GM12878 (cell line): ENCODE results near the gene RAB31. TPM values are rescaled to one million over a fixed set of nuclear protein-coding genes. Genes with fewer than 3 reads are reported as not detected.

Source experiments
- ATAC-seq: fragments of 200-7000 bp; cut with Tn5 transposase; 3 replicates; pipeline ENCODE4 v1.9.1; 2020; ENCODE audit warnings: mild to moderate bottlenecking, moderate library complexity
- BruUV-seq: library from RNA; stranded (reverse); fragments of 400-500 nt; replicated peaks from 2 replicates; lab custom pipeline; 2021; lab: Mats Ljungman, UMichigan
- CTCF ChIA-PET: fragments of 300-600 bp; sonication (Branson Sonifier 250); formaldehyde crosslinking; extraction: SDS; loops from one replicate; lab custom pipeline; 2021; ENCODE audit warnings: inconsistent platforms; lab: Yijun Ruan, JAX
- POLR2A ChIA-PET: fragments of 350-600 bp; formaldehyde crosslinking; extraction: SDS; loops from one replicate; lab custom pipeline; 2021; ENCODE audit warnings: inconsistent platforms; lab: Charles Lee
- RAD21 ChIA-PET: fragments of 300-600 bp; sonication (Branson Sonifier 250); formaldehyde crosslinking; loops from one replicate; lab custom pipeline; 2023; ENCODE audit warnings: antibody characterized with exemption; ENCODE audit not compliant: unreplicated experiment; lab: Charles Lee
- SMC1A ChIA-PET: fragments of 300-600 bp; sonication (Branson Sonifier 250); formaldehyde crosslinking; loops from one replicate; lab custom pipeline; 2023; ENCODE audit not compliant: unreplicated experiment, uncharacterized antibody; lab: Charles Lee
- DNase-seq: peaks from one replicate; pipeline ENCODE4 v3.0.0-alpha.2; 2011; ENCODE audit warnings: low read depth, low spot score
- FAIRE-seq: peaks from 3 replicates; lab custom pipeline; 2011; peaks lifted over from hg19 to GRCh38; lab: Jason Lieb, UNC
- H2AFZ ChIP-seq: 2 replicates; pipeline ENCODE4 v1.6.0; 2011; ENCODE audit warnings: low read depth, low read length, control low read depth; ENCODE audit not compliant: control insufficient read depth
- H3K27ac ChIP-seq: 2 replicates; pipeline ENCODE4 v1.5.1; 2011; ENCODE audit warnings: control low read depth; ENCODE audit not compliant: control insufficient read depth, insufficient read depth
- H3K27me3 ChIP-seq, 2 experiments: replicated peaks in 1 of 2; 2 replicates each; pipeline versions ENCODE4 v1.6.0 to v1.6.1; 2011; ENCODE audit warnings: low read length in 1 of 2; ENCODE audit not compliant: control insufficient read depth in 2 of 2, insufficient read depth in 2 of 2
- H3K36me3 ChIP-seq, 2 experiments: 2 replicates each; pipeline ENCODE4 v1.5.1; 2011; ENCODE audit warnings: low read length in 1 of 2; ENCODE audit not compliant: control insufficient read depth in 2 of 2, insufficient read depth in 2 of 2
- H3K4me1 ChIP-seq: 2 replicates; pipeline ENCODE4 v1.6.1; 2011; ENCODE audit warnings: mild to moderate bottlenecking, low read length, moderate library complexity, mixed read lengths; ENCODE audit not compliant: control insufficient read depth, insufficient read depth
- H3K4me2 ChIP-seq: 2 replicates; pipeline ENCODE4 v1.6.0; 2011; ENCODE audit warnings: control low read depth; ENCODE audit not compliant: control insufficient read depth, insufficient read depth
- H3K4me3 ChIP-seq: fragments of 200-600 bp; sonication (generic); 2 replicates; pipeline ENCODE4 v1.5.1; 2016
- H3K79me2 ChIP-seq: 2 replicates; pipeline ENCODE4 v1.6.0; 2011; ENCODE audit warnings: low read length; ENCODE audit not compliant: control insufficient read depth, insufficient read depth
- H3K9ac ChIP-seq: 2 replicates; pipeline ENCODE4 v1.8.0; 2011; ENCODE audit warnings: low read length, control low read depth, mixed read lengths; ENCODE audit not compliant: control insufficient read depth, insufficient read depth
- H3K9me3 ChIP-seq: replicated peaks from 3 replicates; pipeline ENCODE4 v1.5.1; 2011; ENCODE audit warnings: mild to moderate bottlenecking, low read length; ENCODE audit not compliant: control insufficient read depth, insufficient read depth
- H4K20me1 ChIP-seq: 2 replicates; pipeline ENCODE4 v1.6.0; 2011; ENCODE audit not compliant: control insufficient read depth, insufficient read depth
- CBX5 ChIP-seq: sonication (generic); IDR thresholded peaks from 2 replicates; pipeline ENCODE4 v1.6.1; 2016; ENCODE audit warnings: low read depth, moderate library complexity, mild to moderate bottlenecking, inconsistent platforms
- CUX1 ChIP-seq: IDR thresholded peaks from 2 replicates; pipeline ENCODE4 v1.6.1; 2012; ENCODE audit warnings: improper control_type of control experiment, low read depth, low read length; ENCODE audit not compliant: insufficient replicate concordance
- MXI1 ChIP-seq: fragments of 150-350 bp; IDR thresholded peaks from 2 replicates; pipeline ENCODE4 v1.6.1; 2011; ENCODE audit warnings: low read depth, mild to moderate bottlenecking, inconsistent platforms, low read length, improper control_type of control experiment
- TCF3 ChIP-seq: IDR thresholded peaks from 2 replicates; pipeline ENCODE4 v1.6.1; 2012; ENCODE audit warnings: low read depth, mild to moderate bottlenecking, low read length, borderline replicate concordance; ENCODE audit not compliant: insufficient read depth
- USF1 ChIP-seq: IDR thresholded peaks from 2 replicates; pipeline ENCODE4 v1.6.1; 2011; ENCODE audit warnings: borderline replicate concordance, low read depth, mild to moderate bottlenecking, moderate library complexity, mixed read lengths, low read length; ENCODE audit not compliant: insufficient read depth; ENCODE audit errors: extremely low read length
- WGBS: methylation state at CpG from one replicate; pipeline ENCODE4 v1.1.6; 2016; ENCODE audit warnings: low lambda C conversion rate; ENCODE audit not compliant: insufficient replicate concordance, insufficient coverage; ENCODE audit errors: missing lambda C conversion rate; 5-methylcytosine and 5-hydroxymethylcytosine counted together
- in situ Hi-C: fragments of 300-500 bp; cut with MboI; formaldehyde crosslinking; loops from 9 replicates; pipeline ENCODE4 v1.14.3; 2018; ENCODE audit warnings: mixed read lengths
- intact Hi-C: fragments of 100-400 bp; cut with micrococcal nuclease; formaldehyde crosslinking; loops from one replicate; pipeline ENCODE4 v1.14.2; 2022; ENCODE audit not compliant: unreplicated experiment
- polyA plus RNA-seq, 11 experiments: library from polyadenylated mRNA; depleted of rRNA in 4 of 11; unstranded in 6 of 11; stranded (reverse) in 5 of 11; fragments of >200 nt; fragmentation: Nextera tagmentation in 4 of 11; fragmentation: Illumina TruSeq in 1 of 11; extraction: Ambion mirVana in 4 of 11; extraction: Trizol in 1 of 11; gene quantifications; 1 replicate in 1 of 11; 2 replicates in 10 of 11; pipeline versions ENCODE4 v1.2.1 to v1.2.3, GENCODE V29; 2011 to 2016; ENCODE audit warnings: inconsistent platforms in 2 of 11, missing spikeins in 2 of 11, low read depth in 1 of 11
- total RNA-seq, 4 experiments: library from RNA; depleted of rRNA in 3 of 4; stranded (reverse); fragments of >200 nt in 3 of 4; fragmentation: Illumina TruSeq in 1 of 4; extraction: Trizol in 1 of 4; gene quantifications; 2 replicates each; pipeline versions ENCODE4 v1.2.1 to v1.2.3, GENCODE V29; 2013 to 2021

The RAB31 gene
- total and polyA plus RNA-seq, 10 of the 15 experiments (the other 5 are each of a cell fraction or from before 2014, with no cell fraction given) = 0.80 to 23.3 (median 12.2) TPM

GRCh38 chr18:9817286-9817685 is 109.2 kb downstream of the RAB31 start (continued):
- no peak for TF ChIP-seq CUX1
- TF ChIP-seq USF1 = no peak

GRCh38 chr18:9817725-9818422 is 109.8 kb downstream of the RAB31 start:
- WGBS = 75% methylated on average over 8 of the region's 8 CpGs
- Histone ChIP-seq H3K4me2 (no peak overlapping the region), H2AFZ (no peak overlapping the region), H3K9me3 (no peaks in the 10 kb centered on the region), H3K27me3 (no peaks in the 10 kb centered on the region), H3K79me2 (no peaks in the 10 kb centered on the region), H3K27ac (no peak overlapping the region), H3K4me1 (no peaks in the 10 kb centered on the region), H3K9ac (no peak overlapping the region), H4K20me1 (no peaks in the 10 kb centered on the region), H3K36me3 (no peaks in the 10 kb centered on the region)
- no TSS peak for BruUV-seq
- POLR2A ChIA-PET = no interaction called here
- intact Hi-C loops (no loop called here), in situ Hi-C loops (no loop called here)
- RAD21 ChIA-PET = no interaction called here
- SMC1A ChIA-PET = no interaction called here
- no peak for ATAC-seq
- DNase-seq = no peak
- FAIRE-seq = no peak
- CTCF ChIA-PET = no interaction called here
- TF ChIP-seq MXI1 (no peak), CBX5 (no peak), TCF3 (no peak)
- TF ChIP-seq, all 136 proteins: peak for 0
- H3K4me3 ChIP-seq = no peak overlapping the region
